Measurements from ENCODE around the gene CYP1A1.
A peak's percentile ranks its signal among the peaks of the same experiment; 100 is the strongest.

DNA sequence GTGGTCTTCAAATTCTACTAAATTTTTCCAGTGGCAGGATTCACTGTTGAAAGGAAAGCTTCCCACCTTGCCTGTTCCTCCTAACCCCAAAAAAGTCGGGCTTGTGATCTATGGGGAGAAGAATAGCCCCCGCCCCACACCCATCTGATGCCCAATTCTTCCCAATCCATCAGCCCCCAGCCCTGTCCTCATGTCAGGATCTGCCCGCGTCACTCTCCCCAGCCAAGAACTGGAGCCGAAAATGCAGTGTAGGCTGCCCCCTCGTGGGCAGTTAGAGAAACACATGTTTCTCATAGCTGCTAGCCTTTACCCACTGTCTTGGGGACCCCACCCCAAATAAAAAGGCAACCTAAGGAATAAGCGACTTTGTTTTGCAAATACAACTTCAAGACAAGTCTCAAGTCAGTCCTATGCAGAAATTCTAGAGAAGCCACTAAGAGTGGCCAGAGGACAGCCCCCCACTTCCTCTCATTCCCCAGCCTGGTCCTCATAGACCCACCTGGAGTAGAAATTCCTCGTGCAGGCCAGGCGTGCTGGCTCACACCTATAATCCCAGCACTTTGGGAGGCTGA is 43.5 kb upstream of the CYP1A1 start:
- TF ChIP-seq, protein P1, sequence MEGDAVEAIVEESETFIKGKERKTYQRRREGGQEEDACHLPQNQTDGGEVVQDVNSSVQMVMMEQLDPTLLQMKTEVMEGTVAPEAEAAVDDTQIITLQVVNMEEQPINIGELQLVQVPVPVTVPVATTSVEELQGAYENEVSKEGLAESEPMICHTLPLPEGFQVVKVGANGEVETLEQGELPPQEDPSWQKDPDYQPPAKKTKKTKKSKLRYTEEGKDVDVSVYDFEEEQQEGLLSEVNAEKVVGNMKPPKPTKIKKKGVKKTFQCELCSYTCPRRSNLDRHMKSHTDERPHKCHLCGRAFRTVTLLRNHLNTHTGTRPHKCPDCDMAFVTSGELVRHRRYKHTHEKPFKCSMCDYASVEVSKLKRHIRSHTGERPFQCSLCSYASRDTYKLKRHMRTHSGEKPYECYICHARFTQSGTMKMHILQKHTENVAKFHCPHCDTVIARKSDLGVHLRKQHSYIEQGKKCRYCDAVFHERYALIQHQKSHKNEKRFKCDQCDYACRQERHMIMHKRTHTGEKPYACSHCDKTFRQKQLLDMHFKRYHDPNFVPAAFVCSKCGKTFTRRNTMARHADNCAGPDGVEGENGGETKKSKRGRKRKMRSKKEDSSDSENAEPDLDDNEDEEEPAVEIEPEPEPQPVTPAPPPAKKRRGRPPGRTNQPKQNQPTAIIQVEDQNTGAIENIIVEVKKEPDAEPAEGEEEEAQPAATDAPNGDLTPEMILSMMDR (IDR thresholded peaks at IDR 0.05): peak; percentile 89
- TF ChIP-seq POLR2AphosphoS5 (IDR thresholded peaks at IDR 0.05; ENCODE audit: low read depth, low read length): no peak
- no peak for TF ChIP-seq SIN3A (IDR thresholded peaks at IDR 0.05; ENCODE audit: borderline replicate concordance, insufficient read depth, low read depth, low read length)
- TF ChIP-seq TCF7L2 (IDR thresholded peaks at IDR 0.05; ENCODE audit: low read depth, low read length): no peak
- TF ChIP-seq, protein P2, sequence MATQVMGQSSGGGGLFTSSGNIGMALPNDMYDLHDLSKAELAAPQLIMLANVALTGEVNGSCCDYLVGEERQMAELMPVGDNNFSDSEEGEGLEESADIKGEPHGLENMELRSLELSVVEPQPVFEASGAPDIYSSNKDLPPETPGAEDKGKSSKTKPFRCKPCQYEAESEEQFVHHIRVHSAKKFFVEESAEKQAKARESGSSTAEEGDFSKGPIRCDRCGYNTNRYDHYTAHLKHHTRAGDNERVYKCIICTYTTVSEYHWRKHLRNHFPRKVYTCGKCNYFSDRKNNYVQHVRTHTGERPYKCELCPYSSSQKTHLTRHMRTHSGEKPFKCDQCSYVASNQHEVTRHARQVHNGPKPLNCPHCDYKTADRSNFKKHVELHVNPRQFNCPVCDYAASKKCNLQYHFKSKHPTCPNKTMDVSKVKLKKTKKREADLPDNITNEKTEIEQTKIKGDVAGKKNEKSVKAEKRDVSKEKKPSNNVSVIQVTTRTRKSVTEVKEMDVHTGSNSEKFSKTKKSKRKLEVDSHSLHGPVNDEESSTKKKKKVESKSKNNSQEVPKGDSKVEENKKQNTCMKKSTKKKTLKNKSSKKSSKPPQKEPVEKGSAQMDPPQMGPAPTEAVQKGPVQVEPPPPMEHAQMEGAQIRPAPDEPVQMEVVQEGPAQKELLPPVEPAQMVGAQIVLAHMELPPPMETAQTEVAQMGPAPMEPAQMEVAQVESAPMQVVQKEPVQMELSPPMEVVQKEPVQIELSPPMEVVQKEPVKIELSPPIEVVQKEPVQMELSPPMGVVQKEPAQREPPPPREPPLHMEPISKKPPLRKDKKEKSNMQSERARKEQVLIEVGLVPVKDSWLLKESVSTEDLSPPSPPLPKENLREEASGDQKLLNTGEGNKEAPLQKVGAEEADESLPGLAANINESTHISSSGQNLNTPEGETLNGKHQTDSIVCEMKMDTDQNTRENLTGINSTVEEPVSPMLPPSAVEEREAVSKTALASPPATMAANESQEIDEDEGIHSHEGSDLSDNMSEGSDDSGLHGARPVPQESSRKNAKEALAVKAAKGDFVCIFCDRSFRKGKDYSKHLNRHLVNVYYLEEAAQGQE (IDR thresholded peaks at IDR 0.05; ENCODE audit: insufficient read depth in 1 of 2, low read depth in 2 of 2, low read length in 1 of 2): no peak

Data from Panc1 (cell line).